Mucosa of descending colon (tissue), 3 donors: Measurements from ENCODE around the gene CBFA2T3. TPM values are rescaled to one million over a fixed set of nuclear protein-coding genes. Genes with fewer than 3 reads are reported as not detected.

ENCODE experiments used
- ATAC-seq: fragments of 200-7000 bp; cut with Tn5 transposase; one replicate; pipeline ENCODE4 v1.9.1; 2020; ENCODE audit warnings: mild to moderate bottlenecking, moderate library complexity
- DNase-seq, 3 donors: peaks; one replicate each; pipeline ENCODE4 v3.0.0-alpha.2; 2020
- H3K36me3 ChIP-seq: fragments of 200-600 bp; one replicate; pipeline ENCODE4 v1.8.0; 2021; ENCODE audit warnings: low read depth, mild to moderate bottlenecking
- H3K4me1 ChIP-seq: fragments of 200-600 bp; one replicate; pipeline ENCODE4 v1.8.0; 2021; ENCODE audit warnings: low read depth, mild to moderate bottlenecking
- H3K4me3 ChIP-seq: fragments of 200-600 bp; one replicate; pipeline ENCODE4 v1.8.0; 2021; ENCODE audit warnings: mild to moderate bottlenecking
- H3K9me3 ChIP-seq: fragments of 200-600 bp; one replicate; pipeline ENCODE4 v1.8.0; 2021; ENCODE audit warnings: mild to moderate bottlenecking
- intact Hi-C, 2 donors: fragments of 100-400 bp; cut with DNase I in 1 of 2; cut with micrococcal nuclease in 1 of 2; formaldehyde crosslinking; loops; one replicate each; pipeline versions ENCODE4 v1.11.0 to v1.11.1; 2022; cut with DNase I, micrococcal nuclease
- total RNA-seq, 3 donors: library from RNA; stranded (reverse); fragmentation: NEBNext Ultra II Directional in 2 of 3; extraction: Animal tissue kit (Norgen Biotek cat#: 25700) in 2 of 3; gene quantifications; one replicate each; pipeline versions ENCODE4 v1.2.1 to v1.2.4, GENCODE V29; 2021 to 2023
- TF ChIP-seq, protein P1 (sequence below): fragments of 200-600 bp; IDR thresholded peaks from one replicate; pipeline ENCODE4 v1.8.0; 2022; ENCODE audit warnings: antibody characterized with exemption, mild to moderate bottlenecking
- donor health status: DM: no; HTN: no; CAD: no; lungs with moderate emphysema.
- donor health status: DM: no; HTN: no; CAD: no.
- donor health status: DM: no; HTN: yes; CAD: no.

The CBFA2T3 gene
- total RNA-seq, 3 donors from 2014 or later, result 6.9 to 12.8 (median 8.4) TPM

DNA sequence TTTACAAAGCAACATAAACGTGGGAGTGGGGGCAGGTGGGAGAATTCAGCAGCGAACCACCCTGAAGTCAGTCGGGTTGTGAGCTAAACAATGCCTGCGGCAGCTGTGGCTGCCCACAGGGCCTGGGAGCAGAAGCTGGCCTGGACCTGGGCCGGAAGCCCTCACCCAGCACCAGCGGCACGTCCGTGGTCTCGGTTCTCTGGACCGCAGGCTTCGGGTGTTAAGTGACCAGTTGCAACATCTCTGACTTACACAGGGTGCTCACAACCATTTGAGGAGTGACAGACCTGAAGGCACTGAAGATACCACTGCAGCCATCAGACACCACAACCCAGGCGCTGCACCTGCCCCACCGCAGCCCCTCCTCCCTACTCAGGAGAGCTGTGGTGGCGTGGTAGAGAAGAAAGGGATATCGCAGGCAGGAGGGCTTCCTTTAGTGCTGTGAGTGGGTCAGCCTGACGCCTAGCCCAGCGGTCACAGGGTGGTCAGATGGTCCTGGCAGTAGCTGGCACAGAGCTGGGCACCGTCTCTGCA, 33.8 kb downstream of the CBFA2T3 start:
- intact Hi-C loops, result loop anchor here in 1 of 2 donors (5.0 kb wide), 1 partner anchor 224 kb away; no protein-coding TSS in a partner anchor
- DNase-seq (no peak), ATAC-seq (no peak)
- Histone ChIP-seq H3K36me3 (no peaks in the 10 kb centered on the region), H3K4me1 (peaks cover 9% of the 10 kb centered on the region), H3K4me3 (no peak overlapping the region), H3K9me3 (no peaks in the 10 kb centered on the region)
- TF ChIP-seq, protein P1, sequence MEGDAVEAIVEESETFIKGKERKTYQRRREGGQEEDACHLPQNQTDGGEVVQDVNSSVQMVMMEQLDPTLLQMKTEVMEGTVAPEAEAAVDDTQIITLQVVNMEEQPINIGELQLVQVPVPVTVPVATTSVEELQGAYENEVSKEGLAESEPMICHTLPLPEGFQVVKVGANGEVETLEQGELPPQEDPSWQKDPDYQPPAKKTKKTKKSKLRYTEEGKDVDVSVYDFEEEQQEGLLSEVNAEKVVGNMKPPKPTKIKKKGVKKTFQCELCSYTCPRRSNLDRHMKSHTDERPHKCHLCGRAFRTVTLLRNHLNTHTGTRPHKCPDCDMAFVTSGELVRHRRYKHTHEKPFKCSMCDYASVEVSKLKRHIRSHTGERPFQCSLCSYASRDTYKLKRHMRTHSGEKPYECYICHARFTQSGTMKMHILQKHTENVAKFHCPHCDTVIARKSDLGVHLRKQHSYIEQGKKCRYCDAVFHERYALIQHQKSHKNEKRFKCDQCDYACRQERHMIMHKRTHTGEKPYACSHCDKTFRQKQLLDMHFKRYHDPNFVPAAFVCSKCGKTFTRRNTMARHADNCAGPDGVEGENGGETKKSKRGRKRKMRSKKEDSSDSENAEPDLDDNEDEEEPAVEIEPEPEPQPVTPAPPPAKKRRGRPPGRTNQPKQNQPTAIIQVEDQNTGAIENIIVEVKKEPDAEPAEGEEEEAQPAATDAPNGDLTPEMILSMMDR, result no peak

GRCh38 chr16:88941913-88942909, 34.8 kb downstream of the CBFA2T3 start:
- Histone ChIP-seq H3K36me3 (no peaks in the 10 kb centered on the region), H3K4me3 (no peak overlapping the region), H3K4me1 (peaks cover 9% of the 10 kb centered on the region), H3K9me3 (no peaks in the 10 kb centered on the region)
- DNase-seq (peak in 2 of 3 donors; percentile 60 to 69), ATAC-seq (peak; percentile 70)
- TF ChIP-seq, protein P1, result peak; percentile 83
- intact Hi-C loops, result loop anchor here in 1 of 2 donors (5.0 kb wide), 1 partner anchor 225 kb away; no protein-coding TSS in a partner anchor

DNA sequence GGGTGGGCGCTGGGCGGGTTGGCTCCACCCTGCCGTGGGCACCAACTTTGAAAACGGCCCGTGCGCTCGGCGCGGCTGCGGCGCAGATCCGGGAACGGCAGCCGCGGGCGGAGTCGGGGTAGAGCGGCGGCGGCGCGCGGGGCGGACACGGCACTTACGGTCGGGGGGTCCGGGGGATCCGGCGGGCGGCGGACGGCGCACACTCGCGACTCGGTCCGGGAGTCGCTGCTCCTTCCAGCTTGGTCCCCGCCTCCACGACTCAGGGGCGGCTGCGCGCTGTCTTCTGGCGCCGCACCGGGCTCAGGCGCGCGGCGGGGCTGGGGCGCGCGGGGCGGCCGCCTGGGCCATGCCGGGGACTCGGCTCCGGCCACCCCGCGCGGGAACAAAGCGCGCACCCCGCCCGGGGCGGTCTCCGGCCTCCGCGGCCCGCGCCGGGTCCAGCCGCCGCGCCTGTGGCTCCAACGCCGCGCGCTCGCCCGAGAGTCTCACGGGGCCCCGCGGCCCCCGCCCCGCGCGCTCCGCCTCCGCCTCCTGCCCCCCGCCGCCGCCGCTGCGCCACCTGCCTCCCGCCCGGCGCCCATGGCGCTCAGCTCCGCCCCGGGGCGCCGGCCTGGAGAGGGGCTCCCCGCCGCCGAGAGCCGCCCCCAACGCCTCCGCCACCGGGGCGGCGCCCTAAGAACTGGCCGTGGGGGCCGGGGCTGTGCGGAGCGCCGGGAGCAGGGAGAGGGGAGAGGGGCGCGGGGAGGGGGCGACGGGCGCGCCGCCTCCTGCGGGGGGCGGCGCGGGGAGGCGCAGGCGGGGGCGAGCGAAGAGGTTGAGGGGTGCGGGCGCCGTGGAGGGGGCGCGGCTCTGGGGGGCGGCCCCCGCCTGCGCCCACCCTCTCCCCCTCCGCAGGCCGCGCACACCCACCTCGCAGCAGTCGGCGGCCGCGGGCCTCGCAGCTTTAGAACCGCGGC, 35.9 kb downstream of the CBFA2T3 start:
- TF ChIP-seq, protein P1, result no peak
- DNase-seq (peak in 2 of 3 donors; percentile 54 to 58), ATAC-seq (peak; percentile 32)
- Histone ChIP-seq H3K4me1 (peaks cover 9% of the 10 kb centered on the region), H3K9me3 (no peaks in the 10 kb centered on the region), H3K4me3 (peak overlapping the region; percentile 24), H3K36me3 (no peaks in the 10 kb centered on the region)
- intact Hi-C loops, result loop anchor here in 1 of 2 donors (5.0 kb wide), 1 partner anchor 226 kb away; no protein-coding TSS in a partner anchor

GRCh38 chr16:88939972-88940861, 36.8 kb downstream of the CBFA2T3 start:
- Histone ChIP-seq H3K9me3 (no peaks in the 10 kb centered on the region), H3K4me1 (peaks cover 13% of the 10 kb centered on the region), H3K36me3 (no peaks in the 10 kb centered on the region), H3K4me3 (peak overlapping the region; percentile 24)
- intact Hi-C loops, result loop anchor here in 1 of 2 donors (5.0 kb wide), 1 partner anchor 227 kb away; no protein-coding TSS in a partner anchor
- ATAC-seq, result peak; percentile 31
- TF ChIP-seq, protein P1, result no peak
- DNase-seq, result peak in 1 of 3 donors; percentile 53
